ENCODE results near the gene FCGBP.
"Not testable (repeated sequence)": the region's sequence is repeated elsewhere in the genome, so short reads cannot be mapped to it uniquely, and the experiment has no call there.

FCGBP gene

GRCh38 chr19:39889872-39890754 lies 44.3 kb downstream of the FCGBP start:
- not testable (repeated sequence) for DNase-seq

- not testable (repeated sequence) for DNase-seq
These were observed 46.9 kb downstream of the FCGBP start for GRCh38 chr19:39887456-39887951.

GRCh38 chr19:39885821-39886554 lies 48.4 kb downstream of the FCGBP start:
- DNase-seq = not testable (repeated sequence)

- not testable (repeated sequence) for DNase-seq
These were observed 49.7 kb downstream of the FCGBP start for GRCh38 chr19:39884721-39885120.

Data from NCI-H1092 (cell line).